ENCODE measurements around the gene PHLDB2.

The PHLDB2 gene

GRCh38 chr3:111956449-111956848 is 97.4 kb downstream of the PHLDB2 start:
- in situ Hi-C loops (cut with MboI; ENCODE audit: low sequenced_read_pairs) = no loop called here

- in situ Hi-C loops (cut with MboI; ENCODE audit: low sequenced_read_pairs) = no loop called here
Measured at GRCh38 chr3:111956995-111957734, 98.1 kb downstream of the PHLDB2 start.

- in situ Hi-C loops (cut with MboI; ENCODE audit: low sequenced_read_pairs) = no loop called here
Measured at GRCh38 chr3:111961461-111962164, 102.5 kb downstream of the PHLDB2 start.

- in situ Hi-C loops (cut with MboI; ENCODE audit: low sequenced_read_pairs) = no loop called here
Measured at GRCh38 chr3:111963424-111963823, 104.4 kb downstream of the PHLDB2 start.

GRCh38 chr3:111965484-111965883 is 106.4 kb downstream of the PHLDB2 start:
- in situ Hi-C loops (cut with MboI; ENCODE audit: low sequenced_read_pairs) = no loop called here

- in situ Hi-C loops (cut with MboI; ENCODE audit: low sequenced_read_pairs) = no loop called here
Measured at GRCh38 chr3:111967068-111967467, 108.0 kb downstream of the PHLDB2 start.

GRCh38 chr3:111967651-111968274 is 108.7 kb downstream of the PHLDB2 start:
- in situ Hi-C loops (cut with MboI; ENCODE audit: low sequenced_read_pairs) = no loop called here

GRCh38 chr3:111968319-111969054 is 109.4 kb downstream of the PHLDB2 start:
- in situ Hi-C loops (cut with MboI; ENCODE audit: low sequenced_read_pairs) = no loop called here

- in situ Hi-C loops (cut with MboI; ENCODE audit: low sequenced_read_pairs) = no loop called here
Measured at GRCh38 chr3:111970376-111970775, 111.3 kb downstream of the PHLDB2 start.

- in situ Hi-C loops (cut with MboI; ENCODE audit: low sequenced_read_pairs) = no loop called here
Measured at GRCh38 chr3:111971533-111972130, 112.6 kb downstream of the PHLDB2 start.

- in situ Hi-C loops (cut with MboI; ENCODE audit: low sequenced_read_pairs) = no loop called here
Measured at GRCh38 chr3:111972891-111973290, 113.8 kb downstream of the PHLDB2 start.

- in situ Hi-C loops (cut with MboI; ENCODE audit: low sequenced_read_pairs) = no loop called here
Measured at GRCh38 chr3:111975131-111975530, 116.1 kb downstream of the PHLDB2 start.

- in situ Hi-C loops (cut with MboI; ENCODE audit: low sequenced_read_pairs) = no loop called here
Measured at GRCh38 chr3:111976254-111976653, 117.2 kb downstream of the PHLDB2 start.

- in situ Hi-C loops (cut with MboI; ENCODE audit: low sequenced_read_pairs) = no loop called here
Measured at GRCh38 chr3:111978583-111979433, 119.7 kb downstream of the PHLDB2 start, which contains the start of gene ABHD10. Gene ABHD10 (plus strand): TSS chr3:111979026. CDS start chr3:111979062, 36 bp downstream.

- in situ Hi-C loops (cut with MboI; ENCODE audit: low sequenced_read_pairs) = no loop called here
Measured at GRCh38 chr3:111979434-111980038, 120.5 kb downstream of the PHLDB2 start.

- in situ Hi-C loops (cut with MboI; ENCODE audit: low sequenced_read_pairs) = no loop called here
Measured at GRCh38 chr3:111980716-111981456, 121.8 kb downstream of the PHLDB2 start.

- in situ Hi-C loops (cut with MboI; ENCODE audit: low sequenced_read_pairs) = no loop called here
Measured at GRCh38 chr3:111981457-111981763, 122.3 kb downstream of the PHLDB2 start.

- in situ Hi-C loops (cut with MboI; ENCODE audit: low sequenced_read_pairs) = no loop called here
Measured at GRCh38 chr3:111984636-111985298, 125.7 kb downstream of the PHLDB2 start.
